WI38 (cell line): Measurements from ENCODE around the gene CACNB2.
A peak's percentile ranks its signal among the peaks of the same experiment; 100 is the strongest.

Experiments
- H3K4me3 ChIP-seq: 2 replicates; pipeline ENCODE4 v1.5.1; 2011; ENCODE audit warnings: low read depth, mild to moderate bottlenecking, control low read depth, low read length
- TF ChIP-seq, protein P1 (sequence below): IDR thresholded peaks from 2 replicates; pipeline ENCODE4 v1.5.1; 2012; ENCODE audit warnings: low read depth, mild to moderate bottlenecking, control low read depth, low read length

The CACNB2 gene

DNA sequence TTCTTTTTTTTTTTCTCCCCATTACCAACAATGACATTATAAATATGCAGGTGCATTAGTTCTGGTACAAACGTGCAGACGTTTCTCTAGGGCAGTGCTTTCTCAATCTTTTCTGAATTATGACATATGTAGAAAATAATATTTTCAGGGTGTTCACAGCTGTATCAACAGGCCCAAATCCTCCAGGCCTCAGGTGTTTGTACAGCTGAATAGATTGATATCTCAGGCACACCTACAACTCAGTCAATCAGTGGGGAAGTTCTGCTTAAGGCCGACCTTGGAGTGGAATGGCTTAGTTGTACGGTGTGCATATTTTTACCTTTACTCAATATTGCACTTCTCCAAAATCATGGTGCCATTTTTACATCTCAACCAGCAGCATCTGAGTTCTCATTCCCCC lies 71.6 kb downstream of the CACNB2 start:
- TF ChIP-seq, protein P1, sequence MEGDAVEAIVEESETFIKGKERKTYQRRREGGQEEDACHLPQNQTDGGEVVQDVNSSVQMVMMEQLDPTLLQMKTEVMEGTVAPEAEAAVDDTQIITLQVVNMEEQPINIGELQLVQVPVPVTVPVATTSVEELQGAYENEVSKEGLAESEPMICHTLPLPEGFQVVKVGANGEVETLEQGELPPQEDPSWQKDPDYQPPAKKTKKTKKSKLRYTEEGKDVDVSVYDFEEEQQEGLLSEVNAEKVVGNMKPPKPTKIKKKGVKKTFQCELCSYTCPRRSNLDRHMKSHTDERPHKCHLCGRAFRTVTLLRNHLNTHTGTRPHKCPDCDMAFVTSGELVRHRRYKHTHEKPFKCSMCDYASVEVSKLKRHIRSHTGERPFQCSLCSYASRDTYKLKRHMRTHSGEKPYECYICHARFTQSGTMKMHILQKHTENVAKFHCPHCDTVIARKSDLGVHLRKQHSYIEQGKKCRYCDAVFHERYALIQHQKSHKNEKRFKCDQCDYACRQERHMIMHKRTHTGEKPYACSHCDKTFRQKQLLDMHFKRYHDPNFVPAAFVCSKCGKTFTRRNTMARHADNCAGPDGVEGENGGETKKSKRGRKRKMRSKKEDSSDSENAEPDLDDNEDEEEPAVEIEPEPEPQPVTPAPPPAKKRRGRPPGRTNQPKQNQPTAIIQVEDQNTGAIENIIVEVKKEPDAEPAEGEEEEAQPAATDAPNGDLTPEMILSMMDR = no peak
- no peak overlapping the region for H3K4me3 ChIP-seq

DNA sequence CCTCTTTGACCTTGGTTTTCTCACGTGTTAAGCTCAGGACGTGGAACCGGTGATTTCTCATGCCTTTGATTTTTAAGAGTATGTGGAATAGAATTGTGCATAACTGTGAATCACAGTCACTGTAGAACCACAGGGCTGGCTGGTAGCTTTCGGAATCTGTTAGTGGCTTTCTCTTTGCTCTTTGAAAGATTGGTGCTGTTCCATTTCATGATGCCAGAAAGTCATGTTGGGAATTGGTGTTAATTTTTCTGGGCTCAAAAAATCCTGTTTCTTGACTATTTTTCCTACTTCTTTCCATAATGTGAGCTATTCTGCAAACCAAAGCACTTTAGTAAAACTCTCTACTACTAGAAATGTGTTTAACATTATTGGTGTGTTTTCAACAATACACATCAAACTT lies 73.0 kb downstream of the CACNB2 start:
- TF ChIP-seq, protein P1 = no peak
- H3K4me3 ChIP-seq = no peak overlapping the region

GRCh38 chr10:18214691-18215563 lies 74.7 kb downstream of the CACNB2 start:
- TF ChIP-seq, protein P1 = peak; percentile 88
- no peak overlapping the region for H3K4me3 ChIP-seq

- no peak overlapping the region for H3K4me3 ChIP-seq
Measured at GRCh38 chr10:18216482-18216881, 76.3 kb downstream of the CACNB2 start.

DNA sequence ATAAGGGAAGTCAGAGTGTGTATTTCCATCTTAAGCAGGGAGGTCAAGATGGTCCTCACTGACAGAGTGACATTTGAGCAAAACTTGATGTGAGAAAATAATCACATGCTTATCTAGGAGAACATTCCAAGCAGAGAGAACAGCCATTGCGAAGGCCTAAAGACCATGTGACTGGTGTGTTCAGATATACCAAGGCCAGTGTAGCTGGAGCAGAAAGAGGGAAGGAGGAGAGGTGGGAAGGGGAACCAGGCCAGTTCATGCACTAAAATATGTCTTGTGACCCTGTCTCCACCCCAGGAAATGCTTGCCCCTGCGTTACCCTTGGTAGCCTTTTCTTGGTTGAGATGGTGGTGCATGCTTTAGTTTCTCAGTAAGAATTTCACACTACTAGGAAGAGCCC lies 77.4 kb downstream of the CACNB2 start:
- H3K4me3 ChIP-seq = no peak overlapping the region
- TF ChIP-seq, protein P1 = no peak

More at GRCh38 chr10:18216482-18216881, 76.3 kb downstream of the CACNB2 start:
- TF ChIP-seq, protein P1 = peak; percentile 25; the same call in 1 of the 2 replicates

DNA sequence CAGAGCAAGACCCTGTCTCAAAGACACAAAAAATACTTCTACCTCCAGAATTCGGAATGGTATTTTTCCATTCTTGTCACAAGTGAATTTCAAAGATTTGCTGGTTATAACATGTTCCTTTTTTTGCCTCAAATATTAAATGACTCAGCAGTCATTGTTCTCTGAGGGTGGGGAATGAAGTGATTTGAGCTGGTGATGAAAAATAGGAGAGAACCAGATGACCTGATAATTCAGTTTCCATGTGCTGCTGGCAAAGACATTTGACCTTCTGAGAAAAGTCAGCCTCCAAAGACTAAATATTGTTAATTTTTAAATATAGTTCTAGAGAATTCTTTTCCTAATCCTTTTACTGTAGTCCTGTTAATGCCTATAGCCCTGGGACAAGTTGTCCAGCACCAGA lies 78.9 kb downstream of the CACNB2 start:
- TF ChIP-seq, protein P1 = no peak
- H3K4me3 ChIP-seq = no peak overlapping the region

DNA sequence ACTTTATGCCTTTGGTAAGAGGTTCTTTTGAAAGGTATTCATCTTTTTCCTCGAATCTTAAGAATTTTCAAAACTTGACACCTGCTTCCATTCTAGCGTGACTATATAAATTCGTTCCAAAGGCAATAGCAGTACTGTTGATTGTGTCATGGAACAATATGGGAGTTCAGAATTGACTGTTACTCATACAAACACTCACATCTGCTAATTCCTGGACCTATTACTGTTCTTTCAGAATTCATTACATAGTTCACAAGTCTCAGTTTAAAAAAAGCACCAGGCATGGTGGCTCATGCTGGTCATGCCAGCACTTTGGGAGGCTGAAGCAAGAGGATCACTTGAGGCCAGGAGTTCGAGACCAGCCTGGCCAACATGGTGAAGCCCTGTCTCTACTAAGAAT lies 80.9 kb downstream of the CACNB2 start:
- TF ChIP-seq, protein P1 = no peak

More for the DNA sequence above, 80.9 kb downstream of the CACNB2 start:
- no peak overlapping the region for H3K4me3 ChIP-seq
